HepG2 (cell line): Measurements from ENCODE around the gene FNDC3B. TPM values are rescaled to one million over a fixed set of nuclear protein-coding genes. Genes with fewer than 3 reads are reported as not detected.

Experiments
- FOXM1 ChIP-seq: sonication (generic); formaldehyde crosslinking; IDR thresholded peaks from 2 replicates; pipeline ENCODE4 v1.5.0; 2020; ENCODE audit warnings: missing genetic modification reagents
- HNF4A ChIP-seq: sonication (generic); formaldehyde crosslinking; IDR thresholded peaks from 2 replicates; pipeline ENCODE4 v1.4.0; 2020; ENCODE audit warnings: missing genetic modification reagents
- NFE2L1 ChIP-seq: sonication (generic); formaldehyde crosslinking; IDR thresholded peaks from 2 replicates; pipeline ENCODE4 v1.4.0; 2020; ENCODE audit warnings: missing genetic modification reagents, mild to moderate bottlenecking, borderline replicate concordance
- NR2F2 ChIP-seq: IDR thresholded peaks from 2 replicates; pipeline ENCODE4 v1.6.1; 2012; ENCODE audit warnings: low read depth, inconsistent platforms, borderline replicate concordance
- PCBP2 ChIP-seq: fragments of 200-400 bp; formaldehyde crosslinking; optimal IDR thresholded peaks from 2 replicates; pipeline ENCODE3; 2018; ENCODE audit warnings: low read length, low read depth; ENCODE audit not compliant: poor library complexity, severe bottlenecking
- SAFB2 ChIP-seq: sonication (generic); formaldehyde crosslinking; IDR thresholded peaks from 2 replicates; pipeline ENCODE4 v1.5.1; 2020; ENCODE audit warnings: missing genetic modification reagents, low read depth, mild to moderate bottlenecking, borderline replicate concordance
- TCF12 ChIP-seq, 2 experiments: fragments of 450-650 bp in 1 of 2; sonication (generic) in 1 of 2; formaldehyde crosslinking in 1 of 2; IDR thresholded peaks; 2 replicates each; pipeline versions ENCODE4 v1.6.1 to v1.8.0; 2017 to 2022; ENCODE audit warnings: antibody characterized with exemption in 1 of 2, mild to moderate bottlenecking in 1 of 2, missing genetic modification reagents in 1 of 2, moderate library complexity in 1 of 2
- WIZ ChIP-seq: sonication (generic); formaldehyde crosslinking; IDR thresholded peaks from 2 replicates; pipeline ENCODE4 v1.5.1; 2020; ENCODE audit warnings: mild to moderate bottlenecking, missing genetic modification reagents
- ZBTB4 ChIP-seq: sonication (generic); formaldehyde crosslinking; IDR thresholded peaks from 2 replicates; pipeline ENCODE4 v1.4.0; 2020; ENCODE audit warnings: missing genetic modification reagents, mild to moderate bottlenecking, borderline replicate concordance
- ZNF33A ChIP-seq: sonication (generic); formaldehyde crosslinking; IDR thresholded peaks from 2 replicates; pipeline ENCODE4 v1.5.1; 2020; ENCODE audit warnings: missing genetic modification reagents, mild to moderate bottlenecking, moderate library complexity, borderline replicate concordance
- ZNF567 ChIP-seq: sonication (generic); formaldehyde crosslinking; IDR thresholded peaks from 2 replicates; pipeline ENCODE4 v1.8.1; 2023; ENCODE audit warnings: mild to moderate bottlenecking, missing genetic modification reagents, borderline replicate concordance
- ZNF674 ChIP-seq: sonication (generic); formaldehyde crosslinking; IDR thresholded peaks from 2 replicates; pipeline ENCODE4 v1.5.0; 2020; ENCODE audit warnings: low read depth, mild to moderate bottlenecking, missing genetic modification reagents
- polyA plus RNA-seq, 8 experiments: library from polyadenylated mRNA; depleted of rRNA in 3 of 8; stranded (reverse) in 7 of 8; unstranded in 1 of 8; fragments of >200 nt; fragmentation: Illumina TruSeq in 4 of 8; extraction: Trizol in 4 of 8; gene quantifications; 2 replicates each; pipeline versions ENCODE4 v1.2.1 to v1.2.3, GENCODE V29; 2011 to 2016; ENCODE audit warnings: low read depth in 4 of 8, missing spikeins in 1 of 8, mixed read lengths in 1 of 8; ENCODE audit not compliant: insufficient read depth in 1 of 8
- total RNA-seq, 5 experiments: library from RNA; depleted of rRNA; stranded (reverse); fragments of >200 nt; fragmentation: Illumina TruSeq; extraction: Trizol; gene quantifications; 2 replicates each; pipeline ENCODE4 v1.2.3, GENCODE V29; 2016; ENCODE audit warnings: low read depth in 1 of 5
- TF ChIP-seq, protein P1 (sequence below): IDR thresholded peaks from 2 replicates; pipeline ENCODE4 v1.6.1; 2016; ENCODE audit warnings: low read depth, borderline replicate concordance
- TF ChIP-seq, protein P2 (sequence below): sonication (generic); formaldehyde crosslinking; IDR thresholded peaks from 2 replicates; pipeline ENCODE4 v1.4.0; 2020; ENCODE audit warnings: mild to moderate bottlenecking, missing genetic modification reagents

Gene FNDC3B
- total and polyA plus RNA-seq, 2 of the 13 experiments (the other 11 are each of a cell fraction or from before 2014, with no cell fraction given): 74.8 to 103 TPM

DNA sequence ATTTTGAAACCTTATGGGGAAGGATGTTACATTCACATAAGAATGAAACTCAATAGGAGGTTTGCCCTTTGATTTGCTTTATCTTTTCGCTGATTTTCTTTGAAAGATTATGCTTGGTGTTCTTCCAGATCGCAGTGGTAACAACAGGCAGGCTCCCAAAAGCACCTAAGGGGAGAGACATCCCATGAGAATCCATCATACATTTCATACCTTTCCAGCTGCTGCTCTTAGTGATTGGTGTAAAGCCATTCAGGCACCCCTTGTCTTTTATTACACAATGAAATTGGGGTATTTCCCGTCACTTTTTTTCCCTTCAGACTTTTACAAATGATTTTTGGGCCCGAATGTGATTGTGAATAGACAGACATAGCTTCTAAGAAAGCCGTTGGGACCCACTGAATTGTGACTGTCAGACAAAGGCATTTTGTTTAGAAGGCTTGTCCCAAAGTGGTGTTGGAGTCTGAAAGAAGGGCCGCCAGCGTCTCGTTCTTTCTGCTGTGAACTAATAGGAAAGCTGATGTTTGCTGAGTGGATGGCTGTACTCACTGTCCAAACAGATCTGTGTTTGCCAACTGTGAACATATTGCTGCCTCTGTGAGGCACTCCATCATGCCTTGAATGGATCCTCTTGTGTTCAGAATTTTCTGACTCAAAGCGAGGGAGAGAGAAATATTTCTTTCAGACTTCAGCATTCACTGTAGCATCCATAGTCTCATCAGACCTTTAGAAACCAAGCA, 164.3 kb downstream of the FNDC3B start (continued):
- TF ChIP-seq, protein P1, sequence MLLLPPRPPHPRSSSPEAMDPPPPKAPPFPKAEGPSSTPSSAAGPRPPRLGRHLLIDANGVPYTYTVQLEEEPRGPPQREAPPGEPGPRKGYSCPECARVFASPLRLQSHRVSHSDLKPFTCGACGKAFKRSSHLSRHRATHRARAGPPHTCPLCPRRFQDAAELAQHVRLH (CRISPR knock-in tag): no peak
- TF ChIP-seq SAFB2 (CRISPR knock-in tag) (no peak; the same call in 1 of the 2 replicates), ZBTB4 (CRISPR knock-in tag) (no peak), NR2F2 (peak; percentile 77; the same call in 1 of the 2 replicates), HNF4A (CRISPR knock-in tag) (peak; percentile 49), ZNF33A (no peak), TCF12 (IDR thresholded peaks at IDR 0.05) (no peak), TCF12 (CRISPR knock-in tag; IDR thresholded peaks at IDR 0.05) (no peak), FOXM1 (CRISPR knock-in tag) (no peak), NFE2L1 (CRISPR knock-in tag) (no peak), ZNF567 (0 out of 2 replicates have a peak, but pooled peaks have one; percentile 85), ZNF674 (no peak), PCBP2 (no peak), WIZ (CRISPR knock-in tag) (no peak)
- TF ChIP-seq, protein P2, sequence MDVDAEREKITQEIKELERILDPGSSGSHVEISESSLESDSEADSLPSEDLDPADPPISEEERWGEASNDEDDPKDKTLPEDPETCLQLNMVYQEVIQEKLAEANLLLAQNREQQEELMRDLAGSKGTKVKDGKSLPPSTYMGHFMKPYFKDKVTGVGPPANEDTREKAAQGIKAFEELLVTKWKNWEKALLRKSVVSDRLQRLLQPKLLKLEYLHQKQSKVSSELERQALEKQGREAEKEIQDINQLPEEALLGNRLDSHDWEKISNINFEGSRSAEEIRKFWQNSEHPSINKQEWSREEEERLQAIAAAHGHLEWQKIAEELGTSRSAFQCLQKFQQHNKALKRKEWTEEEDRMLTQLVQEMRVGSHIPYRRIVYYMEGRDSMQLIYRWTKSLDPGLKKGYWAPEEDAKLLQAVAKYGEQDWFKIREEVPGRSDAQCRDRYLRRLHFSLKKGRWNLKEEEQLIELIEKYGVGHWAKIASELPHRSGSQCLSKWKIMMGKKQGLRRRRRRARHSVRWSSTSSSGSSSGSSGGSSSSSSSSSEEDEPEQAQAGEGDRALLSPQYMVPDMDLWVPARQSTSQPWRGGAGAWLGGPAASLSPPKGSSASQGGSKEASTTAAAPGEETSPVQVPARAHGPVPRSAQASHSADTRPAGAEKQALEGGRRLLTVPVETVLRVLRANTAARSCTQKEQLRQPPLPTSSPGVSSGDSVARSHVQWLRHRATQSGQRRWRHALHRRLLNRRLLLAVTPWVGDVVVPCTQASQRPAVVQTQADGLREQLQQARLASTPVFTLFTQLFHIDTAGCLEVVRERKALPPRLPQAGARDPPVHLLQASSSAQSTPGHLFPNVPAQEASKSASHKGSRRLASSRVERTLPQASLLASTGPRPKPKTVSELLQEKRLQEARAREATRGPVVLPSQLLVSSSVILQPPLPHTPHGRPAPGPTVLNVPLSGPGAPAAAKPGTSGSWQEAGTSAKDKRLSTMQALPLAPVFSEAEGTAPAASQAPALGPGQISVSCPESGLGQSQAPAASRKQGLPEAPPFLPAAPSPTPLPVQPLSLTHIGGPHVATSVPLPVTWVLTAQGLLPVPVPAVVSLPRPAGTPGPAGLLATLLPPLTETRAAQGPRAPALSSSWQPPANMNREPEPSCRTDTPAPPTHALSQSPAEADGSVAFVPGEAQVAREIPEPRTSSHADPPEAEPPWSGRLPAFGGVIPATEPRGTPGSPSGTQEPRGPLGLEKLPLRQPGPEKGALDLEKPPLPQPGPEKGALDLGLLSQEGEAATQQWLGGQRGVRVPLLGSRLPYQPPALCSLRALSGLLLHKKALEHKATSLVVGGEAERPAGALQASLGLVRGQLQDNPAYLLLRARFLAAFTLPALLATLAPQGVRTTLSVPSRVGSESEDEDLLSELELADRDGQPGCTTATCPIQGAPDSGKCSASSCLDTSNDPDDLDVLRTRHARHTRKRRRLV (CRISPR knock-in tag): no peak
